SU-DHL-6 (cell line): Measurements from ENCODE around the gene INTS6.

Source experiments
- EZH2phosphoT487 ChIP-seq: fragments of 200-600 bp; sonication (generic), shearing (Covaris generic); conservative IDR thresholded peaks from 2 replicates; pipeline ENCODE4 v1.6.1; 2018; ENCODE audit warnings: mild to moderate bottlenecking, antibody characterized with exemption, low read length, moderate library complexity, mixed read lengths
- TF ChIP-seq, protein P1 (sequence below): fragments of 200-600 bp; sonication (generic); IDR thresholded peaks from one replicate; pipeline ENCODE4 v1.5.1; 2017; ENCODE audit warnings: antibody characterized with exemption, mild to moderate bottlenecking, low read length, moderate library complexity; ENCODE audit not compliant: insufficient read depth, poor library complexity, severe bottlenecking

DNA sequence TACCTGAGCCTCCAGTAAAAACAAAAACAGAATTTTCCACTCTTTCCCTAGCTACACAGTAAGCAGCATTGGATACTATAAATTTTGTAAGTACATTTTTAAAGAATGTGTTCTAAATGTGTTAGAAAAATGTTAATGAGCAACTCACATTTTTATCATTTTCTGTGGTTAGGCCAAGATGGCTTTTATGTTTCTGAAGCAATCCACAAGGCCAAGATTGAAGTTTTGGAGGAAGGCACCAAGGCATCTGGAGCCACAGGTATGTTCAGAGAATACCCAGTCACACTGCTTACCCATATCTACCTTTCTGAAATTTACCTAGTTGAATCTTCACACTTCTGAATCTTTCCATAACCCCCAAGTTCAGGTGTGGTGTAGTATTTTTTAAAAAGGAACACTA, 91.7 kb downstream of the INTS6 start:
- TF ChIP-seq, protein P1, sequence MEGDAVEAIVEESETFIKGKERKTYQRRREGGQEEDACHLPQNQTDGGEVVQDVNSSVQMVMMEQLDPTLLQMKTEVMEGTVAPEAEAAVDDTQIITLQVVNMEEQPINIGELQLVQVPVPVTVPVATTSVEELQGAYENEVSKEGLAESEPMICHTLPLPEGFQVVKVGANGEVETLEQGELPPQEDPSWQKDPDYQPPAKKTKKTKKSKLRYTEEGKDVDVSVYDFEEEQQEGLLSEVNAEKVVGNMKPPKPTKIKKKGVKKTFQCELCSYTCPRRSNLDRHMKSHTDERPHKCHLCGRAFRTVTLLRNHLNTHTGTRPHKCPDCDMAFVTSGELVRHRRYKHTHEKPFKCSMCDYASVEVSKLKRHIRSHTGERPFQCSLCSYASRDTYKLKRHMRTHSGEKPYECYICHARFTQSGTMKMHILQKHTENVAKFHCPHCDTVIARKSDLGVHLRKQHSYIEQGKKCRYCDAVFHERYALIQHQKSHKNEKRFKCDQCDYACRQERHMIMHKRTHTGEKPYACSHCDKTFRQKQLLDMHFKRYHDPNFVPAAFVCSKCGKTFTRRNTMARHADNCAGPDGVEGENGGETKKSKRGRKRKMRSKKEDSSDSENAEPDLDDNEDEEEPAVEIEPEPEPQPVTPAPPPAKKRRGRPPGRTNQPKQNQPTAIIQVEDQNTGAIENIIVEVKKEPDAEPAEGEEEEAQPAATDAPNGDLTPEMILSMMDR: no peak
- no peak for TF ChIP-seq EZH2phosphoT487
